ENCODE results near the gene HAND2.

HAND2 gene

GRCh38 chr4:173502282-173502681 is 27.7 kb downstream of the HAND2 start:
- no peak for DNase-seq (ENCODE audit: low read depth)

GRCh38 chr4:173501592-173502150 is 28.4 kb downstream of the HAND2 start:
- DNase-seq (ENCODE audit: low read depth): no peak

GRCh38 chr4:173500841-173501591 is 29.0 kb downstream of the HAND2 start:
- no peak for DNase-seq (ENCODE audit: low read depth)

- no peak for DNase-seq (ENCODE audit: low read depth)
Observed at GRCh38 chr4:173499658-173500535, 30.1 kb downstream of the HAND2 start.

- no peak for DNase-seq (ENCODE audit: low read depth)
Observed at GRCh38 chr4:173498771-173499170, 31.3 kb downstream of the HAND2 start.

- DNase-seq (ENCODE audit: low read depth): no peak
Observed at GRCh38 chr4:173498023-173498422, 32.0 kb downstream of the HAND2 start.

- DNase-seq (ENCODE audit: low read depth): no peak
Observed at GRCh38 chr4:173494013-173494970, 35.7 kb downstream of the HAND2 start.

- no peak for DNase-seq (ENCODE audit: low read depth)
Observed at GRCh38 chr4:173493041-173493440, 37.0 kb downstream of the HAND2 start.

GRCh38 chr4:173492315-173492714 is 37.7 kb downstream of the HAND2 start:
- DNase-seq (ENCODE audit: low read depth): no peak

GRCh38 chr4:173490817-173491528 is 39.1 kb downstream of the HAND2 start:
- peak; percentile 42 for DNase-seq (ENCODE audit: low read depth)

- DNase-seq (ENCODE audit: low read depth): no peak
Observed at GRCh38 chr4:173490256-173490655, 39.8 kb downstream of the HAND2 start.

- DNase-seq (ENCODE audit: low read depth): peak; percentile 32
Observed at GRCh38 chr4:173489514-173489913, 40.5 kb downstream of the HAND2 start.

GRCh38 chr4:173488656-173489055 is 41.4 kb downstream of the HAND2 start:
- no peak for DNase-seq (ENCODE audit: low read depth)

GRCh38 chr4:173488074-173488473 is 42.0 kb downstream of the HAND2 start:
- DNase-seq (ENCODE audit: low read depth): no peak

- DNase-seq (ENCODE audit: low read depth): no peak
Observed at GRCh38 chr4:173486714-173487392, 43.2 kb downstream of the HAND2 start.

- no peak for DNase-seq (ENCODE audit: low read depth)
Observed at GRCh38 chr4:173485164-173485563, 44.9 kb downstream of the HAND2 start.

- no peak for DNase-seq (ENCODE audit: low read depth)
Observed at GRCh38 chr4:173482330-173482931, 47.6 kb downstream of the HAND2 start.

GRCh38 chr4:173478913-173479283 is 51.1 kb downstream of the HAND2 start:
- DNase-seq (ENCODE audit: low read depth): no peak

GRCh38 chr4:173478201-173478912 is 51.7 kb downstream of the HAND2 start:
- DNase-seq (ENCODE audit: low read depth): no peak
